ENCODE data around the gene TNFRSF17. TPM values are rescaled to one million over a fixed set of nuclear protein-coding genes. Genes with fewer than 3 reads are reported as not detected.

Gene TNFRSF17
- total RNA-seq, 4 donors from 2014 or later: not detected

DNA sequence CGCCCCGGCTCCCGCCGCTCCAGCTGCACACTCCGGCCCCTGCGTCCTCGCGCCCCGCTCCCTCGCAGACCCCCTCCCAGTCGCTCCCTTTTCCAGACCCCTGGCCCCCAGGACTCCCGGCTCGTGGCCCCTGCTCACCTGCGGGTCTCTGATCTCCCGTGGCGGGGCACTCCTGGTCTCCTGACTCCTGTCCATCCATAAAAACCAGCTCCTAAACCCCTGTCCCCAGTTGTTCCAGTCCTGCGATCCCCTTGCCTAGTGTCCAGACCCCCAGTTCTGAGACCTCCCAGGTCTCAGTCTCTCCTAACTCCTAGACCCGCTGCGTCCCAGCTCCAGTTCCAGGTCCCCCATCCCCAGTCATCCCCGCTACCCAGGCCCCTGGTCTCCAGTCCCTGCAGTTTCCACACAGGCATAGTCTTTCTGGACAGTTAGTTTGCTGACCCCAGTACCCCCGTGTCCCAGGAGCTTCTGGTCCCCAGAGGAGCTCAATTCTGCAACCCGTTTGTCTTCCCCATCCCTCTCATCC, 11.9 kb downstream of the TNFRSF17 start:
- Histone ChIP-seq H3K4me1 (peaks cover 0 to 28% (median 14%) of the 10 kb centered on the region in 4 donors), H3K27ac (peak overlapping the region; percentile 53 to 88 (median 78)), H3K4me3 (peak overlapping the region; percentile 68 to 88 (median 79)), H3K27me3 (no peaks in the 10 kb centered on the region), H3K36me3 (peaks cover 0 to 4% (median 0%) of the 10 kb centered on the region in 3 donors), H3K9me3 (no peaks in the 10 kb centered on the region)
- TF ChIP-seq, protein P1, sequence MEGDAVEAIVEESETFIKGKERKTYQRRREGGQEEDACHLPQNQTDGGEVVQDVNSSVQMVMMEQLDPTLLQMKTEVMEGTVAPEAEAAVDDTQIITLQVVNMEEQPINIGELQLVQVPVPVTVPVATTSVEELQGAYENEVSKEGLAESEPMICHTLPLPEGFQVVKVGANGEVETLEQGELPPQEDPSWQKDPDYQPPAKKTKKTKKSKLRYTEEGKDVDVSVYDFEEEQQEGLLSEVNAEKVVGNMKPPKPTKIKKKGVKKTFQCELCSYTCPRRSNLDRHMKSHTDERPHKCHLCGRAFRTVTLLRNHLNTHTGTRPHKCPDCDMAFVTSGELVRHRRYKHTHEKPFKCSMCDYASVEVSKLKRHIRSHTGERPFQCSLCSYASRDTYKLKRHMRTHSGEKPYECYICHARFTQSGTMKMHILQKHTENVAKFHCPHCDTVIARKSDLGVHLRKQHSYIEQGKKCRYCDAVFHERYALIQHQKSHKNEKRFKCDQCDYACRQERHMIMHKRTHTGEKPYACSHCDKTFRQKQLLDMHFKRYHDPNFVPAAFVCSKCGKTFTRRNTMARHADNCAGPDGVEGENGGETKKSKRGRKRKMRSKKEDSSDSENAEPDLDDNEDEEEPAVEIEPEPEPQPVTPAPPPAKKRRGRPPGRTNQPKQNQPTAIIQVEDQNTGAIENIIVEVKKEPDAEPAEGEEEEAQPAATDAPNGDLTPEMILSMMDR (IDR thresholded peaks at IDR 0.05): no peak
- TF ChIP-seq EP300 (IDR thresholded peaks at IDR 0.05) (no peak), POLR2A (IDR thresholded peaks at IDR 0.05) (no peak)
- no peak for DNase-seq (ENCODE audit: low spot score in 2 of 2)
- 1 to 2% methylated on average over 18 to 21 of the region's 22 CpGs for WGBS, 2 donors

DNA sequence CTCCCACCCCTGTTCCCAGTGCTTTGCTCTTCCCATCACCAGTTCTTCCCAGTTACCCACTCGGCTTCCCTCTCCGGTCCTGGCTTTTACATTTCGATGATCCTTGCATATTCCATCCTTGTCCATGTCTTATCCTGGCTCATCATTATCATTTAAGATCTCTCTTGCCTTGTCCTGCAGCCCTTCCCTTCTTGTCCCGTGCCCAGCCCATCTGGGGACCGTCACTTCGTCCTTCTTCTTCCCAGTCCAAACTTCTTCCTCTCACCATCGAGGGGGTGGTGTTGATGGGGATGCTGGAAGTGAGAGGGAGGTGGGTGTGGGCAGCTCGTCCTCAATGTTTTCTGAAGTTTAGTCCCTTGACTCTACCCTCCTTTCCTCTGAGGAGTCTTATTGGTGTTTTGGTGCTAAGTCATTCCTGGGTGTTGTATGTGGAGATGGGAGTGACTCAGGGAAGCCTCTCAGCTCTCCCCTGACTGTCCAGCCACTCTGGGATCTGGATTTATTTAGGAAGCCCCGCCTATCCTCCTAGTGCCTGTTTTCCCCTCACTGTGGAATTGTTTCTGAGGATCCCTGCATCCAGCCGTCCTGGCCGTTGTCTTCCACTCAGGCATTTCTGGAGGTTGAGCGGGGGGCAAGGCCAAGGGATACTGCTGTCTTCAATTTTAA, 12.5 kb downstream of the TNFRSF17 start:
- Histone ChIP-seq H3K27ac (peak overlapping the region; percentile 39 to 88 (median 78)), H3K4me1 (peaks cover 0 to 28% (median 14%) of the 10 kb centered on the region in 4 donors), H3K4me3 (peak overlapping the region; percentile 68 to 88 (median 79)), H3K36me3 (peaks cover 0 to 4% (median 0%) of the 10 kb centered on the region in 3 donors), H3K9me3 (no peaks in the 10 kb centered on the region), H3K27me3 (no peaks in the 10 kb centered on the region)
- WGBS, 2 donors: 13 to 15% methylated on average over 12 of the region's 12 CpGs
- DNase-seq (ENCODE audit: low spot score in 2 of 2): peak in 1 of 2 donors; percentile 19
- peak in 1 of 2 donors; percentile 27 for TF ChIP-seq EP300 (IDR thresholded peaks at IDR 0.05)
- TF ChIP-seq, protein P1 (IDR thresholded peaks at IDR 0.05): no peak

DNA sequence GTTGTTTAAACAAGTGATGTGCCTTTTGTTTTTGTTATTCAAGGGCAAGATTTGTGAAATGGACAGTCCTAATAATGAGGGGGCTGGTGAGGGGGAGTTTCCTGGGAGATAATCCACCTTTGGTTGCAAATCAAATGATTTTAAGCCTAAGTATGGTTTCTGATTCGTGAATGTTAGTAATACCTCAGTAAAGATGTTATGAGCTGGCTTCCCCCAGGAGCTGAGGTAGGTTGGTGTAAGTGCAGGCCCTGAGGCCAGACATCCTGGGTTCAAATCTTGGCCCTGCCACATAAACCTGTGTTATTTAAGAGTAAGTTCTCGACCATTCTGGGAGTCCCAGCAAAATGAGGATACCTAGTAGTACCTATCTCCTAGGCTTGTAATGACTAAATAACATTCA, 13.1 kb downstream of the TNFRSF17 start:
- Histone ChIP-seq H3K36me3 (peaks cover 0 to 4% (median 0%) of the 10 kb centered on the region in 3 donors), H3K27ac (peak overlapping the region in 3 of 4 donors; percentile 73 to 88 (median 83)), H3K27me3 (no peaks in the 10 kb centered on the region), H3K4me1 (peaks cover 0 to 28% (median 14%) of the 10 kb centered on the region in 4 donors), H3K9me3 (no peaks in the 10 kb centered on the region), H3K4me3 (no peak overlapping the region)
- WGBS, 2 donors: 75 to 77% methylated on average over 2 of the region's 2 CpGs
- no peak for TF ChIP-seq POLR2A (IDR thresholded peaks at IDR 0.05)
- TF ChIP-seq EP300 (IDR thresholded peaks at IDR 0.05): no peak
- TF ChIP-seq, protein P1 (IDR thresholded peaks at IDR 0.05): no peak
- DNase-seq (ENCODE audit: low spot score in 2 of 2): no peak

DNA sequence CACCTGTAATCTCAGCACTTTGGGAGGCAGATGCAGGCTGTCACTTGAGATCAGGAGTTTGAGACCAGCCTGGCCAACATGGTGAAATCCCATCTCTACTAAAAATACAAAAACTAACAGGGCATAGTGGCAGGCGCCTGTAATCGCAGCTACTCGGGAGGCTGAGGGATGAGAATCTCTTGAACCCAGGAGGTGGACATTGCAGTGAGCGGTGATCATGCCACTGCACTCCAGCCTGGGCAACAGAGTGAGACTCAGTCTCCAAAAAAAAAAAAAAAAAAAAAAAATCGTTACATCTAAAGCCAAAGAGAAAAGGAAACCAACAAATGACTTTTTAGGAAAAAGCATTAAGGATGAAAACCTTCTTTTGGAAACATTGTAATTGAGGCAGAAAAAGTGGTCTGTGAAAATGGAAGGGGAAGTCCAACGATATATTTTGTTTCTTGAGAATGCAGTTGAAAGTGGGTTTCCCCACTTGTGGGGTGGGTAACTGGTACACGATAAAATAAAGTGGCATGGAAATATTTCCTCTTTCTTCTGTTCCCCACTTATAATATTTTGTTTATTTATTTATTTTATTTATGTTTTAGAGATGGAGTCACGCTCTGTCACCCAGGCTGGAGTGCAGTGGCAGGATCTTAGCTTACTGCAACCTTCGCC, 14.1 kb downstream of the TNFRSF17 start:
- Histone ChIP-seq H3K4me1 (peaks cover 0 to 28% (median 14%) of the 10 kb centered on the region in 4 donors), H3K27me3 (no peaks in the 10 kb centered on the region), H3K9me3 (no peaks in the 10 kb centered on the region), H3K27ac (no peak overlapping the region), H3K4me3 (no peak overlapping the region), H3K36me3 (peaks cover 0 to 2% (median 0%) of the 10 kb centered on the region in 3 donors)
- WGBS, 2 donors: 76 to 82% methylated on average over 9 of the region's 9 CpGs
- no peak for DNase-seq (ENCODE audit: low spot score in 2 of 2)
- TF ChIP-seq, protein P1 (IDR thresholded peaks at IDR 0.05): no peak
- TF ChIP-seq EP300 (IDR thresholded peaks at IDR 0.05) (no peak), POLR2A (IDR thresholded peaks at IDR 0.05) (no peak)

Data from tibial nerve (tissue), 4 donors.